Liver (tissue), 9 donors: ENCODE results near the gene HIVEP3. TPM values are rescaled to one million over a fixed set of nuclear protein-coding genes. Genes with fewer than 3 reads are reported as not detected.

Experiments
- DNase-seq: peaks from one replicate; pipeline ENCODE4 v3.0.0-alpha.2; 2017; ENCODE audit warnings: low spot score
- H3K27ac ChIP-seq, 2 donors: one replicate each; pipeline ENCODE4 v1.7.0; 2013; ENCODE audit warnings: inconsistent platforms in 2 of 2, low read length in 2 of 2, control low read depth in 1 of 2, low read depth in 1 of 2, mild to moderate bottlenecking in 1 of 2
- H3K27me3 ChIP-seq, 4 donors: one replicate each; pipeline versions ENCODE4 v1.6.1 to v1.7.0; 2013; ENCODE audit warnings: low read length in 3 of 4, inconsistent platforms in 1 of 4, mild to moderate bottlenecking in 1 of 4, moderate library complexity in 1 of 4; ENCODE audit not compliant: control insufficient read depth in 4 of 4, insufficient read depth in 4 of 4
- H3K36me3 ChIP-seq, 4 donors: one replicate each; pipeline versions ENCODE4 v1.6.1 to v1.7.0; 2013; ENCODE audit warnings: low read length in 3 of 4, mild to moderate bottlenecking in 3 of 4, low read depth in 1 of 4, moderate library complexity in 1 of 4; ENCODE audit not compliant: control insufficient read depth in 4 of 4, insufficient read depth in 3 of 4
- H3K4me1 ChIP-seq, 4 donors: one replicate each; pipeline versions ENCODE4 v1.6.1 to v1.7.0; 2013; ENCODE audit warnings: low read length in 3 of 4, mild to moderate bottlenecking in 3 of 4, moderate library complexity in 1 of 4; ENCODE audit not compliant: control insufficient read depth in 4 of 4, insufficient read depth in 4 of 4
- H3K4me3 ChIP-seq, 3 donors: one replicate each; pipeline versions ENCODE4 v1.6.1 to v1.7.0; 2013; ENCODE audit warnings: low read length in 3 of 3, control low read depth in 1 of 3, low read depth in 1 of 3, mild to moderate bottlenecking in 1 of 3
- H3K9ac ChIP-seq, 2 donors: one replicate each; pipeline ENCODE4 v1.7.0; 2013; ENCODE audit warnings: low read length in 2 of 2, mild to moderate bottlenecking in 2 of 2, moderate library complexity in 2 of 2, control low read depth in 1 of 2, low read depth in 1 of 2
- H3K9me3 ChIP-seq, 4 donors: one replicate each; pipeline versions ENCODE4 v1.6.1 to v1.7.0; 2013; ENCODE audit warnings: low read length in 3 of 4; ENCODE audit not compliant: control insufficient read depth in 4 of 4
- FOXA1 ChIP-seq: IDR thresholded peaks from 2 replicates; pipeline ENCODE4 v1.6.1; 2016; ENCODE audit warnings: antibody characterized with exemption
- GABPA ChIP-seq, 2 donors: IDR thresholded peaks in 1 of 2; conservative IDR thresholded peaks in 1 of 2; 2 replicates each; pipeline ENCODE4 v1.6.1; 2016; ENCODE audit warnings: antibody characterized with exemption in 2 of 2, mild to moderate bottlenecking in 1 of 2, moderate library complexity in 1 of 2
- HNF4A ChIP-seq, 2 donors: conservative IDR thresholded peaks; 2 replicates each; pipeline ENCODE4 v1.6.1; 2016; ENCODE audit warnings: antibody characterized with exemption in 2 of 2, mild to moderate bottlenecking in 2 of 2
- HNF4G ChIP-seq: IDR thresholded peaks from 2 replicates; pipeline ENCODE4 v1.6.1; 2016; ENCODE audit warnings: antibody characterized with exemption
- JUND ChIP-seq, 2 donors: IDR thresholded peaks; 2 replicates each; pipeline ENCODE4 v1.6.1; 2016; ENCODE audit warnings: antibody characterized with exemption in 2 of 2
- NR2F2 ChIP-seq: IDR thresholded peaks from 2 replicates; pipeline ENCODE4 v1.6.1; 2016; ENCODE audit warnings: antibody characterized with exemption
- RAD21 ChIP-seq, 2 donors: IDR thresholded peaks; 2 replicates each; pipeline ENCODE4 v1.6.1; 2016; ENCODE audit warnings: antibody characterized with exemption in 2 of 2, mild to moderate bottlenecking in 2 of 2
- RXRA ChIP-seq, 2 donors: IDR thresholded peaks; 2 replicates each; pipeline ENCODE4 v1.6.1; 2017 to 2018; ENCODE audit warnings: antibody characterized with exemption in 2 of 2, mild to moderate bottlenecking in 1 of 2
- TAF1 ChIP-seq: conservative IDR thresholded peaks from 2 replicates; pipeline ENCODE4 v1.6.1; 2016; ENCODE audit warnings: antibody characterized with exemption, mild to moderate bottlenecking
- YY1 ChIP-seq: IDR thresholded peaks from 2 replicates; pipeline ENCODE4 v1.6.1; 2016; ENCODE audit warnings: antibody characterized with exemption, mild to moderate bottlenecking
- WGBS: extraction: QIAGEN DNeasy Blood & Tissue Kit; methylation state at CpG from one replicate; pipeline ENCODE4 v1.1.7; 2013; 5-methylcytosine and 5-hydroxymethylcytosine counted together
- polyA plus RNA-seq, 2 donors: library from polyadenylated mRNA; stranded (reverse) in 1 of 2; unstranded in 1 of 2; fragments of 200-250 nt in 1 of 2; fragments of >200 nt in 1 of 2; fragmentation: Nextera tagmentation in 1 of 2; extraction: Ambion mirVana in 1 of 2; gene quantifications; one replicate each; pipeline versions ENCODE4 v1.2.1 to v1.2.3, GENCODE V29; 2013 to 2015
- total RNA-seq, 2 donors: library from RNA; depleted of rRNA; stranded (reverse); fragments of >200 nt; gene quantifications; one replicate each; pipeline ENCODE4 v1.2.3, GENCODE V29; 2014
- TF ChIP-seq, protein P1 (sequence below): IDR thresholded peaks from 2 replicates; pipeline ENCODE4 v1.6.1; 2016; ENCODE audit warnings: antibody characterized with exemption
- TF ChIP-seq, protein P2 (sequence below): fragments of 150-350 bp; IDR thresholded peaks from 2 replicates; pipeline ENCODE4 v1.5.1; 2017; ENCODE audit warnings: improper control_type of control experiment, low read depth, low read length; ENCODE audit not compliant: missing input control
- TF ChIP-seq, protein P3 (sequence below): IDR thresholded peaks from 2 replicates; pipeline ENCODE4 v1.6.1; 2016; ENCODE audit warnings: antibody characterized with exemption
- TF ChIP-seq, protein P4 (sequence below): IDR thresholded peaks from 2 replicates; pipeline ENCODE4 v1.6.1; 2016; ENCODE audit warnings: antibody characterized with exemption, mild to moderate bottlenecking
- TF ChIP-seq, protein P5 (sequence below): IDR thresholded peaks from 2 replicates; pipeline ENCODE4 v1.6.1; 2016; ENCODE audit warnings: antibody characterized with exemption
- donor health status: healthy.
- donor health status: healthy.
- donor health status: healthy.
- donor health status: healthy.
- donor health status: healthy.

HIVEP3 gene
- total and polyA plus RNA-seq, 4 donors, result 0.93 to 1.6 (median 1.4) TPM

DNA sequence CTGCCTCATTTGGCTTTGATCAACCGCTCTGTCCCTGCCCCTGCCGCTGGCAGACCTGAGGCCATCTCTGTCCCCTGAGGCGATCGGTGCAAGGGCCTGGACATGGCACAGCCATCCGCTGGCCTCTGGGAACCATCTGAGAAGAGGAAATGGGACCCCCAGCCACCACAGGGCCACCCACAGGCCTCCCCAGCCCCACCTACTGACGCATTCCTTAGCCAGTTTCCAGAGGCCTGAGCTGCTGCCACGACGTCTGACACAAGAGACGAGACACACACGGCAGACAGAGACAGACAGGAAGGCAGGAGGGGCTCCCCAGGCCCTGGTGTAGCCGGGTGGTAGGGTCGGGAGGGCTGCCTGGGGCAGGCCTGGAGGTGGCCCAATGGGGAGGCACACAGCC lies 397.0 kb downstream of the HIVEP3 start:
- no peak for DNase-seq
- 88% methylated on average over 12 of the region's 12 CpGs for WGBS

DNA sequence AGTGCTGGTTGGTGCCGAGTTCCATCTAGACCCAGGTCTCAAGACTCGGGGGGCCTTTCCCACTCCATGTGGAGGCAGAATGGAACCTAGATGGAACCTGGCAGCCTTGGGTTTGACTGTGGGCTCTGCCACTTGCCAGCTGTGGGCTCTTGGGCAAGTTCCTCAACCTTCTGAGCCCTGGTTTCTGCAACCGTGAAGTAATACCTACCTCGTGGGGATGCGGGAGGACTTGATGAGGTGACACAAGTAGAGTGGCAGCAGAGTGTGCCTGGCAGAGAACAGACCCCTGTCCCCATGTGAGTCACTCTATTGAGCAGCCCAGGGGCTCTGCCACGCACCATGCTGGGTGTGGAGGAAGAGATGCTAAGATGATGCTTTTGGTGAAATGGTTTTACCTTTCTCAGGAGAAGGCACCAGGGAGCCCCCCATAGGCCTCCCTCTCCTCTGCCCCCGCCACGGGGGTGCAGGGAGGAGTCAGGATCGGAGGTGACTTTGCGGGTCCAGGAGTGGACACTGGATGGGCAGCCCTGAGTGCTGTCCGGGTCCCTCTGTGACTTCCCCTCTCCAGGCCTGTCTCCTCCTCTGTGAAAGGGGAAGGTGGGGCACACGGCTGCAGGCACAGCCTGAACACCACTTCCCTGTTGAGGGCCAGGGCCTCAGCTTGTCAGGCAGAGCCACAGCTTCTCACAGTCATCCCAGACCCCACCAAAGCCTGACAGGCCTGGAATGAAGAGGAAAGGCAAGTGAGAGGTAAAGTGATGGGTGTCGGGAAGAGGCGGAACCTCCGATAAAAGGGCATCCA lies 397.6 kb downstream of the HIVEP3 start:
- Histone ChIP-seq H3K4me3 (no peak overlapping the region), H3K9ac (no peak overlapping the region), H3K27ac (no peak overlapping the region), H3K27me3 (no peaks in the 10 kb centered on the region), H3K4me1 (peaks cover 0 to 7% (median 5%) of the 10 kb centered on the region in 4 donors), H3K9me3 (no peaks in the 10 kb centered on the region), H3K36me3 (no peaks in the 10 kb centered on the region)
- no peak for DNase-seq
- 86% methylated on average over 15 of the region's 15 CpGs for WGBS
- TF ChIP-seq HNF4A (conservative IDR thresholded peaks at IDR 0.05), result no peak
- no peak for TF ChIP-seq HNF4G
- TF ChIP-seq NR2F2, result no peak
- TF ChIP-seq TAF1, result no peak
- no peak for TF ChIP-seq JUND (IDR thresholded peaks at IDR 0.05)
- TF ChIP-seq FOXA1, result no peak
- TF ChIP-seq, protein P1, sequence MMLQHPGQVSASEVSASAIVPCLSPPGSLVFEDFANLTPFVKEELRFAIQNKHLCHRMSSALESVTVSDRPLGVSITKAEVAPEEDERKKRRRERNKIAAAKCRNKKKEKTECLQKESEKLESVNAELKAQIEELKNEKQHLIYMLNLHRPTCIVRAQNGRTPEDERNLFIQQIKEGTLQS, result no peak
- TF ChIP-seq RAD21 (IDR thresholded peaks at IDR 0.05), result no peak
- no peak for TF ChIP-seq GABPA (IDR thresholded peaks at IDR 0.05 in 1 of 2, conservative IDR thresholded peaks at IDR 0.05 in 1 of 2)
- TF ChIP-seq, protein P2, sequence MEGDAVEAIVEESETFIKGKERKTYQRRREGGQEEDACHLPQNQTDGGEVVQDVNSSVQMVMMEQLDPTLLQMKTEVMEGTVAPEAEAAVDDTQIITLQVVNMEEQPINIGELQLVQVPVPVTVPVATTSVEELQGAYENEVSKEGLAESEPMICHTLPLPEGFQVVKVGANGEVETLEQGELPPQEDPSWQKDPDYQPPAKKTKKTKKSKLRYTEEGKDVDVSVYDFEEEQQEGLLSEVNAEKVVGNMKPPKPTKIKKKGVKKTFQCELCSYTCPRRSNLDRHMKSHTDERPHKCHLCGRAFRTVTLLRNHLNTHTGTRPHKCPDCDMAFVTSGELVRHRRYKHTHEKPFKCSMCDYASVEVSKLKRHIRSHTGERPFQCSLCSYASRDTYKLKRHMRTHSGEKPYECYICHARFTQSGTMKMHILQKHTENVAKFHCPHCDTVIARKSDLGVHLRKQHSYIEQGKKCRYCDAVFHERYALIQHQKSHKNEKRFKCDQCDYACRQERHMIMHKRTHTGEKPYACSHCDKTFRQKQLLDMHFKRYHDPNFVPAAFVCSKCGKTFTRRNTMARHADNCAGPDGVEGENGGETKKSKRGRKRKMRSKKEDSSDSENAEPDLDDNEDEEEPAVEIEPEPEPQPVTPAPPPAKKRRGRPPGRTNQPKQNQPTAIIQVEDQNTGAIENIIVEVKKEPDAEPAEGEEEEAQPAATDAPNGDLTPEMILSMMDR, result no peak
- TF ChIP-seq, protein P3, sequence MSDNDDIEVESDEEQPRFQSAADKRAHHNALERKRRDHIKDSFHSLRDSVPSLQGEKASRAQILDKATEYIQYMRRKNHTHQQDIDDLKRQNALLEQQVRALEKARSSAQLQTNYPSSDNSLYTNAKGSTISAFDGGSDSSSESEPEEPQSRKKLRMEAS, result no peak
- TF ChIP-seq, protein P4, sequence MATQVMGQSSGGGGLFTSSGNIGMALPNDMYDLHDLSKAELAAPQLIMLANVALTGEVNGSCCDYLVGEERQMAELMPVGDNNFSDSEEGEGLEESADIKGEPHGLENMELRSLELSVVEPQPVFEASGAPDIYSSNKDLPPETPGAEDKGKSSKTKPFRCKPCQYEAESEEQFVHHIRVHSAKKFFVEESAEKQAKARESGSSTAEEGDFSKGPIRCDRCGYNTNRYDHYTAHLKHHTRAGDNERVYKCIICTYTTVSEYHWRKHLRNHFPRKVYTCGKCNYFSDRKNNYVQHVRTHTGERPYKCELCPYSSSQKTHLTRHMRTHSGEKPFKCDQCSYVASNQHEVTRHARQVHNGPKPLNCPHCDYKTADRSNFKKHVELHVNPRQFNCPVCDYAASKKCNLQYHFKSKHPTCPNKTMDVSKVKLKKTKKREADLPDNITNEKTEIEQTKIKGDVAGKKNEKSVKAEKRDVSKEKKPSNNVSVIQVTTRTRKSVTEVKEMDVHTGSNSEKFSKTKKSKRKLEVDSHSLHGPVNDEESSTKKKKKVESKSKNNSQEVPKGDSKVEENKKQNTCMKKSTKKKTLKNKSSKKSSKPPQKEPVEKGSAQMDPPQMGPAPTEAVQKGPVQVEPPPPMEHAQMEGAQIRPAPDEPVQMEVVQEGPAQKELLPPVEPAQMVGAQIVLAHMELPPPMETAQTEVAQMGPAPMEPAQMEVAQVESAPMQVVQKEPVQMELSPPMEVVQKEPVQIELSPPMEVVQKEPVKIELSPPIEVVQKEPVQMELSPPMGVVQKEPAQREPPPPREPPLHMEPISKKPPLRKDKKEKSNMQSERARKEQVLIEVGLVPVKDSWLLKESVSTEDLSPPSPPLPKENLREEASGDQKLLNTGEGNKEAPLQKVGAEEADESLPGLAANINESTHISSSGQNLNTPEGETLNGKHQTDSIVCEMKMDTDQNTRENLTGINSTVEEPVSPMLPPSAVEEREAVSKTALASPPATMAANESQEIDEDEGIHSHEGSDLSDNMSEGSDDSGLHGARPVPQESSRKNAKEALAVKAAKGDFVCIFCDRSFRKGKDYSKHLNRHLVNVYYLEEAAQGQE, result no peak

More for the DNA sequence above, 397.0 kb downstream of the HIVEP3 start:
- no peak overlapping the region for H3K4me3 ChIP-seq
- TF ChIP-seq HNF4A (conservative IDR thresholded peaks at IDR 0.05), result no peak
- no peak for TF ChIP-seq JUND (IDR thresholded peaks at IDR 0.05)
- TF ChIP-seq, protein P4, result no peak
- TF ChIP-seq YY1, result no peak
- TF ChIP-seq, protein P5, sequence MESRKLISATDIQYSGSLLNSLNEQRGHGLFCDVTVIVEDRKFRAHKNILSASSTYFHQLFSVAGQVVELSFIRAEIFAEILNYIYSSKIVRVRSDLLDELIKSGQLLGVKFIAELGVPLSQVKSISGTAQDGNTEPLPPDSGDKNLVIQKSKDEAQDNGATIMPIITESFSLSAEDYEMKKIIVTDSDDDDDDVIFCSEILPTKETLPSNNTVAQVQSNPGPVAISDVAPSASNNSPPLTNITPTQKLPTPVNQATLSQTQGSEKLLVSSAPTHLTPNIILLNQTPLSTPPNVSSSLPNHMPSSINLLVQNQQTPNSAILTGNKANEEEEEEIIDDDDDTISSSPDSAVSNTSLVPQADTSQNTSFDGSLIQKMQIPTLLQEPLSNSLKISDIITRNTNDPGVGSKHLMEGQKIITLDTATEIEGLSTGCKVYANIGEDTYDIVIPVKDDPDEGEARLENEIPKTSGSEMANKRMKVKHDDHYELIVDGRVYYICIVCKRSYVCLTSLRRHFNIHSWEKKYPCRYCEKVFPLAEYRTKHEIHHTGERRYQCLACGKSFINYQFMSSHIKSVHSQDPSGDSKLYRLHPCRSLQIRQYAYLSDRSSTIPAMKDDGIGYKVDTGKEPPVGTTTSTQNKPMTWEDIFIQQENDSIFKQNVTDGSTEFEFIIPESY, result no peak
- TF ChIP-seq HNF4G, result no peak
- TF ChIP-seq, protein P3, result no peak
- no peak for TF ChIP-seq RXRA (IDR thresholded peaks at IDR 0.05)
- H3K9me3 ChIP-seq, result no peaks in the 10 kb centered on the region
- no peak overlapping the region for H3K9ac ChIP-seq
- H3K27ac ChIP-seq, result no peak overlapping the region
- H3K27me3 ChIP-seq, result no peaks in the 10 kb centered on the region
- no peaks in the 10 kb centered on the region for H3K36me3 ChIP-seq
- peaks cover 0 to under 1% (median under 1%) of the 10 kb centered on the region in 4 donors for H3K4me1 ChIP-seq
